ENCODE data around the gene SMOC2.

SMOC2 gene

GRCh38 chr6:168448243-168448855 is 7.4 kb downstream of the SMOC2 start:
- no peak for DNase-seq

- DNase-seq = no peak
Observed at GRCh38 chr6:168450917-168451316, 9.9 kb downstream of the SMOC2 start.

- DNase-seq = no peak
Observed at GRCh38 chr6:168451805-168452517, 11.0 kb downstream of the SMOC2 start.

- no peak for DNase-seq
Observed at GRCh38 chr6:168452685-168453377, 11.8 kb downstream of the SMOC2 start.

- DNase-seq = no peak
Observed at GRCh38 chr6:168455847-168456530, 15.0 kb downstream of the SMOC2 start.

- DNase-seq = no peak
Observed at GRCh38 chr6:168456907-168457652, 16.1 kb downstream of the SMOC2 start.

- DNase-seq = no peak
Observed at GRCh38 chr6:168457653-168457934, 16.6 kb downstream of the SMOC2 start.

- DNase-seq = no peak
Observed at GRCh38 chr6:168458101-168458500, 17.1 kb downstream of the SMOC2 start.

- DNase-seq = no peak
Observed at GRCh38 chr6:168459572-168459971, 18.6 kb downstream of the SMOC2 start.

GRCh38 chr6:168462289-168462853 is 21.4 kb downstream of the SMOC2 start:
- DNase-seq = no peak

GRCh38 chr6:168464546-168464945 is 23.6 kb downstream of the SMOC2 start:
- no peak for DNase-seq

GRCh38 chr6:168468045-168468444 is 27.1 kb downstream of the SMOC2 start:
- no peak for DNase-seq

GRCh38 chr6:168469521-168469920 is 28.5 kb downstream of the SMOC2 start:
- DNase-seq = no peak

GRCh38 chr6:168469926-168470325 is 28.9 kb downstream of the SMOC2 start:
- no peak for DNase-seq

- no peak for DNase-seq
Observed at GRCh38 chr6:168472363-168472762, 31.4 kb downstream of the SMOC2 start.

GRCh38 chr6:168473197-168473596 is 32.2 kb downstream of the SMOC2 start:
- DNase-seq = no peak

GRCh38 chr6:168475188-168476013 is 34.4 kb downstream of the SMOC2 start:
- no peak for DNase-seq

GRCh38 chr6:168479421-168479820 is 38.4 kb downstream of the SMOC2 start:
- DNase-seq = no peak

GRCh38 chr6:168480481-168480880 is 39.5 kb downstream of the SMOC2 start:
- DNase-seq = no peak

- no peak for DNase-seq
Observed at GRCh38 chr6:168485818-168486217, 44.8 kb downstream of the SMOC2 start.

- DNase-seq = no peak
Observed at GRCh38 chr6:168490757-168491156, 49.8 kb downstream of the SMOC2 start.

- no peak for DNase-seq
Observed at GRCh38 chr6:168493976-168494375, 53.0 kb downstream of the SMOC2 start.
